ENCODE measurements around the gene CCDC60.

CCDC60 gene

GRCh38 chr12:119391673-119392072, 57.1 kb downstream of the CCDC60 start:
- FAIRE-seq = no peak

- FAIRE-seq = no peak
Observed at GRCh38 chr12:119393677-119394076, 59.1 kb downstream of the CCDC60 start.

GRCh38 chr12:119397540-119397939, 63.0 kb downstream of the CCDC60 start:
- no peak for FAIRE-seq

- FAIRE-seq = no peak
Observed at GRCh38 chr12:119398190-119398589, 63.7 kb downstream of the CCDC60 start.

GRCh38 chr12:119399301-119399700, 64.8 kb downstream of the CCDC60 start:
- FAIRE-seq = no peak

GRCh38 chr12:119406308-119406707, 71.8 kb downstream of the CCDC60 start:
- no peak for FAIRE-seq

- no peak for FAIRE-seq
Observed at GRCh38 chr12:119406811-119407210, 72.3 kb downstream of the CCDC60 start.

- no peak for FAIRE-seq
Observed at GRCh38 chr12:119409043-119409442, 74.5 kb downstream of the CCDC60 start.

GRCh38 chr12:119410396-119410795, 75.9 kb downstream of the CCDC60 start:
- no peak for FAIRE-seq

- FAIRE-seq = no peak
Observed at GRCh38 chr12:119412306-119412705, 77.8 kb downstream of the CCDC60 start.

GRCh38 chr12:119412811-119413794, 78.6 kb downstream of the CCDC60 start:
- FAIRE-seq = peak; percentile 79

- FAIRE-seq = no peak
Observed at GRCh38 chr12:119415714-119416113, 81.2 kb downstream of the CCDC60 start.

- FAIRE-seq = no peak
Observed at GRCh38 chr12:119417440-119417839, 82.9 kb downstream of the CCDC60 start.

GRCh38 chr12:119419381-119419780, 84.9 kb downstream of the CCDC60 start:
- FAIRE-seq = no peak

- FAIRE-seq = no peak
Observed at GRCh38 chr12:119423285-119423684, 88.8 kb downstream of the CCDC60 start.

GRCh38 chr12:119425623-119426022, 91.1 kb downstream of the CCDC60 start:
- no peak for FAIRE-seq

- FAIRE-seq = no peak
Observed at GRCh38 chr12:119431151-119431550, 96.6 kb downstream of the CCDC60 start.

GRCh38 chr12:119432949-119433348, 98.4 kb downstream of the CCDC60 start:
- no peak for FAIRE-seq

GRCh38 chr12:119440803-119441360, 106.4 kb downstream of the CCDC60 start:
- no peak for FAIRE-seq

GRCh38 chr12:119444462-119445044, 110.0 kb downstream of the CCDC60 start:
- FAIRE-seq = no peak

GRCh38 chr12:119446459-119446858, 111.9 kb downstream of the CCDC60 start:
- FAIRE-seq = no peak

- FAIRE-seq = no peak
Observed at GRCh38 chr12:119447126-119447525, 112.6 kb downstream of the CCDC60 start.

- no peak for FAIRE-seq
Observed at GRCh38 chr12:119447618-119448017, 113.1 kb downstream of the CCDC60 start.

GRCh38 chr12:119448611-119449131, 114.1 kb downstream of the CCDC60 start:
- no peak for FAIRE-seq

Measured in G401.6 (cell line).